Neural cell (in vitro differentiated cells): ENCODE data around the gene TBL1X. TPM values are rescaled to one million over a fixed set of nuclear protein-coding genes. Genes with fewer than 3 reads are reported as not detected.

Experiments
- H2AFZ ChIP-seq: fragments of 200-600, 300-800 bp; sonication (generic), shearing (Covaris generic); 2 replicates; pipeline ENCODE4 v1.6.0; 2014; ENCODE audit warnings: low read depth, mild to moderate bottlenecking, antibody characterized with exemption, low read length, moderate library complexity
- H3F3A ChIP-seq: fragments of 200-600 bp; shearing (Covaris generic); 2 replicates; pipeline ENCODE4 v1.6.1; 2016; ENCODE audit warnings: mild to moderate bottlenecking, moderate library complexity, mixed read lengths, antibody characterized with exemption, low read length; ENCODE audit not compliant: insufficient read depth, poor library complexity, severe bottlenecking
- H3K27ac ChIP-seq: fragments of 200-600, 300-800 bp; sonication (generic), shearing (Covaris generic); 2 replicates; pipeline ENCODE4 v1.5.1; 2014; ENCODE audit warnings: mild to moderate bottlenecking, low read length, moderate library complexity
- H3K27me3 ChIP-seq: fragments of 300-800, 200-600 bp; sonication (generic), shearing (Covaris generic); 2 replicates; pipeline ENCODE4 v1.6.0; 2014; ENCODE audit warnings: mild to moderate bottlenecking, low read depth, low read length, moderate library complexity; ENCODE audit not compliant: insufficient read depth
- H3K36me3 ChIP-seq: fragments of 300-800, 200-600 bp; sonication (generic), shearing (Covaris generic); 2 replicates; pipeline ENCODE4 v1.5.1; 2014; ENCODE audit warnings: mild to moderate bottlenecking, antibody characterized with exemption, low read length, moderate library complexity; ENCODE audit not compliant: insufficient read depth
- H3K4me2 ChIP-seq: fragments of 300-800, 200-600 bp; sonication (generic), shearing (Covaris generic); 2 replicates; pipeline ENCODE4 v1.6.0; 2014; ENCODE audit warnings: mild to moderate bottlenecking, low read length
- H3K4me3 ChIP-seq: fragments of 300-800, 200-600 bp; sonication (generic), shearing (Covaris generic); 2 replicates; pipeline ENCODE4 v1.5.1; 2014; ENCODE audit warnings: mild to moderate bottlenecking, low read length, moderate library complexity
- H3K79me2 ChIP-seq: fragments of 200-600 bp; shearing (Covaris generic); replicated peaks from 2 replicates; pipeline ENCODE4 v1.6.0; 2014; ENCODE audit warnings: mild to moderate bottlenecking, low read length, moderate library complexity; ENCODE audit not compliant: insufficient read depth
- H3K9ac ChIP-seq: fragments of 300-800, 200-600 bp; sonication (generic), shearing (Covaris generic); 2 replicates; pipeline ENCODE4 v1.6.1; 2016; ENCODE audit warnings: mild to moderate bottlenecking, low read length, mixed read lengths
- H3K9me2 ChIP-seq: fragments of 200-600 bp; shearing (Covaris generic); 2 replicates; pipeline ENCODE4 v1.6.1; 2016; ENCODE audit warnings: mild to moderate bottlenecking, low read length, mixed read lengths; ENCODE audit not compliant: insufficient read depth
- H3K9me3 ChIP-seq: fragments of 200-600, 300-800 bp; sonication (generic), shearing (Covaris generic); 2 replicates; pipeline ENCODE4 v1.6.1; 2016; ENCODE audit warnings: mild to moderate bottlenecking, mixed run types, low read length, moderate library complexity, mixed read lengths
- H4K20me1 ChIP-seq: fragments of 200-600 bp; shearing (Covaris generic); 2 replicates; pipeline ENCODE4 v1.6.1; 2016; ENCODE audit warnings: mild to moderate bottlenecking, mixed run types; ENCODE audit not compliant: insufficient read depth
- EP300 ChIP-seq: fragments of 450-650 bp; conservative IDR thresholded peaks from 2 replicates; pipeline ENCODE4 v1.6.1; 2014; ENCODE audit warnings: antibody characterized with exemption, mild to moderate bottlenecking, moderate library complexity; ENCODE audit not compliant: poor library complexity, severe bottlenecking
- EZH2 ChIP-seq: fragments of 200-600, 300-800 bp; shearing (Covaris generic), sonication (generic); IDR thresholded peaks from 2 replicates; pipeline ENCODE4 v1.6.1; 2014; ENCODE audit warnings: antibody characterized with exemption, low read length, borderline replicate concordance, mild to moderate bottlenecking; ENCODE audit not compliant: insufficient read depth, poor library complexity, severe bottlenecking
- MXI1 ChIP-seq: fragments of 450-650 bp; conservative IDR thresholded peaks from 2 replicates; pipeline ENCODE4 v1.6.1; 2014; ENCODE audit warnings: antibody characterized with exemption, mild to moderate bottlenecking; ENCODE audit not compliant: poor library complexity, severe bottlenecking
- POLR2AphosphoS5 ChIP-seq: IDR thresholded peaks from 2 replicates; pipeline ENCODE4 v1.6.1; 2012
- RAD21 ChIP-seq: fragments of 450-650 bp; conservative IDR thresholded peaks from 2 replicates; pipeline ENCODE4 v1.6.1; 2014; ENCODE audit warnings: antibody characterized with exemption, mild to moderate bottlenecking, moderate library complexity
- SMC3 ChIP-seq: fragments of 450-650 bp; conservative IDR thresholded peaks from 2 replicates; pipeline ENCODE4 v1.6.1; 2014; ENCODE audit warnings: antibody characterized with exemption, mild to moderate bottlenecking, moderate library complexity; ENCODE audit not compliant: poor library complexity
- TAF1 ChIP-seq: IDR thresholded peaks from 2 replicates; pipeline ENCODE4 v1.6.1; 2012; ENCODE audit warnings: low read depth
- polyA plus RNA-seq: library from polyadenylated mRNA; depleted of rRNA; stranded (reverse); fragments of >200 nt; gene quantifications from 2 replicates; pipeline ENCODE4 v1.2.3, GENCODE V29; 2014
- TF ChIP-seq, protein P1 (sequence below): fragments of 450-650 bp; IDR thresholded peaks from 2 replicates; pipeline ENCODE4 v1.5.1; 2014; ENCODE audit warnings: antibody characterized with exemption, mild to moderate bottlenecking, moderate library complexity; ENCODE audit not compliant: poor library complexity, severe bottlenecking
- TF ChIP-seq, protein P2 (sequence below): IDR thresholded peaks from 2 replicates; pipeline ENCODE4 v1.6.1; 2012; ENCODE audit warnings: borderline replicate concordance

Gene TBL1X
- polyA plus RNA-seq, 1 donor from 2014 or later = 2.2 TPM

DNA sequence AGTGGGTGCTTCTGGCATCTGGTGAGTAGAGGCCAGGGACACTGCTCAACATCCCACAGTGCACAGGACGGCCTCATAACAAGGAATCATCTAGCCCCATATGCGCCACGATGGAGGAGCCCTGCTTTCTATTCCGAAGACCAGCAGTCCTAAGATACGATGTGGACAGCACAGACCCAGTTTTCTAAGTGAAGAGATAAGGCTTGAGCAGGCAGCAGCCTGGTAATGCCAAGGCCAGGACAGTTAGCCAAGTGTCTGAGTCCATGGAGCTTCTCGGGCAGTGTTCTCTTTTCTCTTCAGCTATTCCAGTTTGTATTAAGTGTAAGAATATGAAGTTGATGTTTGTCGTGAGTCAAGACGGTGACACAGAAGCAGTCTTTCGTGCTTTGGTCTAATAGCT is 112.7 kb downstream of the TBL1X start:
- Histone ChIP-seq H3F3A (no peaks in the 10 kb centered on the region), H3K9ac (no peak overlapping the region), H2AFZ (no peak overlapping the region), H3K4me2 (no peak overlapping the region), H3K27me3 (no peaks in the 10 kb centered on the region), H3K79me2 (no peaks in the 10 kb centered on the region), H3K4me3 (no peak overlapping the region), H3K9me3 (no peaks in the 10 kb centered on the region), H3K27ac (no peak overlapping the region), H3K36me3 (no peaks in the 10 kb centered on the region), H4K20me1 (no peaks in the 10 kb centered on the region), H3K9me2 (no peaks in the 10 kb centered on the region)
- TF ChIP-seq, protein P1, sequence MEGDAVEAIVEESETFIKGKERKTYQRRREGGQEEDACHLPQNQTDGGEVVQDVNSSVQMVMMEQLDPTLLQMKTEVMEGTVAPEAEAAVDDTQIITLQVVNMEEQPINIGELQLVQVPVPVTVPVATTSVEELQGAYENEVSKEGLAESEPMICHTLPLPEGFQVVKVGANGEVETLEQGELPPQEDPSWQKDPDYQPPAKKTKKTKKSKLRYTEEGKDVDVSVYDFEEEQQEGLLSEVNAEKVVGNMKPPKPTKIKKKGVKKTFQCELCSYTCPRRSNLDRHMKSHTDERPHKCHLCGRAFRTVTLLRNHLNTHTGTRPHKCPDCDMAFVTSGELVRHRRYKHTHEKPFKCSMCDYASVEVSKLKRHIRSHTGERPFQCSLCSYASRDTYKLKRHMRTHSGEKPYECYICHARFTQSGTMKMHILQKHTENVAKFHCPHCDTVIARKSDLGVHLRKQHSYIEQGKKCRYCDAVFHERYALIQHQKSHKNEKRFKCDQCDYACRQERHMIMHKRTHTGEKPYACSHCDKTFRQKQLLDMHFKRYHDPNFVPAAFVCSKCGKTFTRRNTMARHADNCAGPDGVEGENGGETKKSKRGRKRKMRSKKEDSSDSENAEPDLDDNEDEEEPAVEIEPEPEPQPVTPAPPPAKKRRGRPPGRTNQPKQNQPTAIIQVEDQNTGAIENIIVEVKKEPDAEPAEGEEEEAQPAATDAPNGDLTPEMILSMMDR = no peak
- no peak for TF ChIP-seq SMC3
- no peak for TF ChIP-seq RAD21
- no peak for TF ChIP-seq POLR2AphosphoS5
- TF ChIP-seq MXI1 = no peak
- no peak for TF ChIP-seq TAF1
- TF ChIP-seq, protein P2, sequence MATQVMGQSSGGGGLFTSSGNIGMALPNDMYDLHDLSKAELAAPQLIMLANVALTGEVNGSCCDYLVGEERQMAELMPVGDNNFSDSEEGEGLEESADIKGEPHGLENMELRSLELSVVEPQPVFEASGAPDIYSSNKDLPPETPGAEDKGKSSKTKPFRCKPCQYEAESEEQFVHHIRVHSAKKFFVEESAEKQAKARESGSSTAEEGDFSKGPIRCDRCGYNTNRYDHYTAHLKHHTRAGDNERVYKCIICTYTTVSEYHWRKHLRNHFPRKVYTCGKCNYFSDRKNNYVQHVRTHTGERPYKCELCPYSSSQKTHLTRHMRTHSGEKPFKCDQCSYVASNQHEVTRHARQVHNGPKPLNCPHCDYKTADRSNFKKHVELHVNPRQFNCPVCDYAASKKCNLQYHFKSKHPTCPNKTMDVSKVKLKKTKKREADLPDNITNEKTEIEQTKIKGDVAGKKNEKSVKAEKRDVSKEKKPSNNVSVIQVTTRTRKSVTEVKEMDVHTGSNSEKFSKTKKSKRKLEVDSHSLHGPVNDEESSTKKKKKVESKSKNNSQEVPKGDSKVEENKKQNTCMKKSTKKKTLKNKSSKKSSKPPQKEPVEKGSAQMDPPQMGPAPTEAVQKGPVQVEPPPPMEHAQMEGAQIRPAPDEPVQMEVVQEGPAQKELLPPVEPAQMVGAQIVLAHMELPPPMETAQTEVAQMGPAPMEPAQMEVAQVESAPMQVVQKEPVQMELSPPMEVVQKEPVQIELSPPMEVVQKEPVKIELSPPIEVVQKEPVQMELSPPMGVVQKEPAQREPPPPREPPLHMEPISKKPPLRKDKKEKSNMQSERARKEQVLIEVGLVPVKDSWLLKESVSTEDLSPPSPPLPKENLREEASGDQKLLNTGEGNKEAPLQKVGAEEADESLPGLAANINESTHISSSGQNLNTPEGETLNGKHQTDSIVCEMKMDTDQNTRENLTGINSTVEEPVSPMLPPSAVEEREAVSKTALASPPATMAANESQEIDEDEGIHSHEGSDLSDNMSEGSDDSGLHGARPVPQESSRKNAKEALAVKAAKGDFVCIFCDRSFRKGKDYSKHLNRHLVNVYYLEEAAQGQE = no peak
- no peak for TF ChIP-seq EP300
- TF ChIP-seq EZH2 = no peak

DNA sequence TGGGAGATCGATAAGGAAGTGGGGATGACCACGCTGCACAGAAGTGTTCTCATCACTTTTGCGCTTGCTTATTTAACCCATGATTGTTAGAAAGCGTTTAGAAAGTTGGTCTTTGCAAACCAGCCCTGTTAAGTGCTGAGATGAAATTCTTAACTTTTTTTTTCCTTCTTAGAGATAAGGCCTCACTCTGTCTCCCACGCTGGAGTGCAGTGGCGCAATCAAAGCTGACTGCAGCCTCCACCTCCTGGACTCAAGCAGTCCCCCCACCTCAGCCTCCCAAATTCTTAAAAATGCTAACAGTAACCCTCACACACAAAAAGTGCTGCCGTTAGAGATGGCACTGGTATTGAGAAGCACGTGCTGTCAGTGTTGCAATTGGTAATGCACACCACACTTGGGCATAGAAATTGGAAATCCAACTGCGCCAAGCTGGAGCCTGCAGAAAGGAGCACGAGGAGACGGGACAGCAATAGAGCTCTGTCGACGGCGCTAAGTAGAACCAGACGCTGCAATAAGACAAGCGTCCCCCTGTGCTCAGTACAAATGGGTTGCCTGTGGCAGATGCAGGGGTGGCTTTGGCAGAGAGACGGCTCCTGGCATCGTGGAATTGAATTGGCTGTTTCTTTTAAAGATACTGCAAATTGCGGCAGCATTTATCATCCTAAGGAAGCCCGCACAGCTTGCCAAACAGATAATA is 113.4 kb downstream of the TBL1X start:
- Histone ChIP-seq H3F3A (no peaks in the 10 kb centered on the region), H3K4me3 (no peak overlapping the region), H3K9me2 (no peaks in the 10 kb centered on the region), H3K4me2 (no peak overlapping the region), H3K9ac (no peak overlapping the region), H2AFZ (no peak overlapping the region), H3K27ac (no peak overlapping the region), H3K36me3 (no peaks in the 10 kb centered on the region), H3K27me3 (no peaks in the 10 kb centered on the region), H3K79me2 (no peaks in the 10 kb centered on the region), H4K20me1 (no peaks in the 10 kb centered on the region), H3K9me3 (no peaks in the 10 kb centered on the region)
- TF ChIP-seq SMC3 (no peak), TAF1 (no peak), RAD21 (no peak), MXI1 (no peak), EP300 (no peak), POLR2AphosphoS5 (no peak), EZH2 (no peak)
- TF ChIP-seq, protein P2 = no peak
- TF ChIP-seq, protein P1 = no peak
